HL-60 (cell line): ENCODE results near the gene NINJ1.
A peak's percentile ranks its signal among the peaks of the same experiment; 100 is the strongest.

ENCODE experiments used
- DNase-seq, 2 experiments: peaks; one replicate each; pipeline ENCODE4 v3.0.0-alpha.2; 2010 to 2020; ENCODE audit warnings: low read depth in 1 of 2, low spot score in 1 of 2
- H3K27ac ChIP-seq: fragments of 250-450 bp; sonication (Bioruptor Pico); replicated peaks from 2 replicates; pipeline ENCODE4 v1.5.1; 2020; ENCODE audit warnings: mild to moderate bottlenecking, moderate library complexity
- H3K27me3 ChIP-seq: fragments of 250-450 bp; sonication (Bioruptor Pico); 2 replicates; pipeline ENCODE4 v1.5.1; 2021; ENCODE audit warnings: mild to moderate bottlenecking, moderate library complexity; ENCODE audit not compliant: insufficient read depth, poor library complexity, severe bottlenecking
- H3K4me3 ChIP-seq: replicated peaks from 2 replicates; pipeline ENCODE4 v1.5.1; 2011; ENCODE audit warnings: mild to moderate bottlenecking, control low read depth, low read length; ENCODE audit not compliant: insufficient read depth
- GABPA ChIP-seq: IDR thresholded peaks from 2 replicates; pipeline ENCODE4 v1.6.1; 2012; ENCODE audit warnings: low read depth
- POLR2AphosphoS5 ChIP-seq: IDR thresholded peaks from 2 replicates; pipeline ENCODE4 v1.6.1; 2012; ENCODE audit warnings: low read depth
- SPI1 ChIP-seq: IDR thresholded peaks from 2 replicates; pipeline ENCODE4 v1.6.1; 2012; ENCODE audit warnings: low read depth, mild to moderate bottlenecking, borderline replicate concordance
- TF ChIP-seq, protein P1 (sequence below): IDR thresholded peaks from one replicate; pipeline ENCODE4 v1.5.1; 2011; ENCODE audit warnings: low read length, control low read depth, inconsistent platforms; ENCODE audit not compliant: insufficient read depth
- TF ChIP-seq, protein P2 (sequence below): IDR thresholded peaks from 2 replicates; pipeline ENCODE4 v1.6.1; 2012; ENCODE audit warnings: low read depth; ENCODE audit not compliant: insufficient replicate concordance

Gene NINJ1

DNA sequence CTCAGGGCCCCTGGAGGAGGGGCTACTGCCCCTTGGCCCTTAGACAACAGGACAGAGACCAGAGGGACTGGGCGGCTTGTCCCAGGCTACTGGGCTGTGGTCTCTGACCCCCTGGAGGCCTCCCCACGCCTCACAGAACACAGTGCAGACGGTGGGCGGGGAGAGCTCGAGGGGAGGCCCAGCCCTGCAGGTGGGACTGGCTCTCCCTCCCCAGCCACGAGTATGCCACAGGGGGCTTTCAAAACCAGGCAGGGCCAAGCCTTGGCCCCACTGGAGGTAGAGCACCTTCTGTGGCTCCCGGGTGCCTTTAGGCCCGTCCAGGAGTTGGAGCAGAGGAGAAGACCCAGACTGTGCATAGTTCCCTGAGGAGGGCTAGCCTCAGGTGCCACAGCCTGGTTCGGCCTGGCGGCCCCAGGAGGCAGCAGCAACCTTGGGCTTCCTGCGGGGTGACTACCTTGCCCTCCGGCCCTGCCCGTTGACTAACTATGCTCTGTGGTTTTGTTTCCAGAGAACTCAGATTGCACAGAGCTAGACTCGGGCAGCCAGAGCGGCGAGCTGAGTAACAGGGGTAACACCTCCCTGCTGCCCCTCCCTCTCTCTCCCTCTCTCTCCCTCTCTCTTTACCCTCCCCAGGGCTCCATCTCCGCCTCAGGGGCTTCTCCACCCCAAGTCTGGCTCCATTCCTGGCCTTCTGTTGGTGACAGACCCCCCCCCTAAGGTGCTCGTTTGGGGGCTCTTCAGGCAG lies 22.5 kb downstream of the NINJ1 start:
- DNase-seq = peak in 1 of 2 experiments; percentile 93
- no peak for TF ChIP-seq GABPA
- TF ChIP-seq, protein P1, sequence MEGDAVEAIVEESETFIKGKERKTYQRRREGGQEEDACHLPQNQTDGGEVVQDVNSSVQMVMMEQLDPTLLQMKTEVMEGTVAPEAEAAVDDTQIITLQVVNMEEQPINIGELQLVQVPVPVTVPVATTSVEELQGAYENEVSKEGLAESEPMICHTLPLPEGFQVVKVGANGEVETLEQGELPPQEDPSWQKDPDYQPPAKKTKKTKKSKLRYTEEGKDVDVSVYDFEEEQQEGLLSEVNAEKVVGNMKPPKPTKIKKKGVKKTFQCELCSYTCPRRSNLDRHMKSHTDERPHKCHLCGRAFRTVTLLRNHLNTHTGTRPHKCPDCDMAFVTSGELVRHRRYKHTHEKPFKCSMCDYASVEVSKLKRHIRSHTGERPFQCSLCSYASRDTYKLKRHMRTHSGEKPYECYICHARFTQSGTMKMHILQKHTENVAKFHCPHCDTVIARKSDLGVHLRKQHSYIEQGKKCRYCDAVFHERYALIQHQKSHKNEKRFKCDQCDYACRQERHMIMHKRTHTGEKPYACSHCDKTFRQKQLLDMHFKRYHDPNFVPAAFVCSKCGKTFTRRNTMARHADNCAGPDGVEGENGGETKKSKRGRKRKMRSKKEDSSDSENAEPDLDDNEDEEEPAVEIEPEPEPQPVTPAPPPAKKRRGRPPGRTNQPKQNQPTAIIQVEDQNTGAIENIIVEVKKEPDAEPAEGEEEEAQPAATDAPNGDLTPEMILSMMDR = no peak
- TF ChIP-seq POLR2AphosphoS5 = peak; percentile 48
- TF ChIP-seq SPI1 = no peak
- peak overlapping the region; percentile 81 for H3K27ac ChIP-seq
- H3K4me3 ChIP-seq = no peak overlapping the region
- H3K27me3 ChIP-seq = no peaks in the 10 kb centered on the region

DNA sequence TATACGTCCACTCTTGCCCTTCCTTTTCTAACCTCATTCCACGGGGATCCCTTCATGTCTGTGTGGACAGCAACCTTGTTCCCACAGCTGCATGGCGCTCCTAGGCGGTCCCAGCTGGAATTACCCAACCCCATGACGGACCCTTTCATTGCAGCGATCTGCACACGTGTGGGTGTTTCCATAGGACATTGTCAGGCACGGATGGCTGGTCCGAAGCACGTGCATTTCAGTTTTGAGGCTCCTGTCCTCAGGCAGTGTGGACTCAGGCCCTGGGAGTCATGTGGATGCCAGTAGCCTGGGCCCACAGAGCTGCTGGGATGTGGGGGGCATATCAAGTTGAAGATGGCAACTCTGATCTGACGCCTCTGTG lies 23.1 kb downstream of the NINJ1 start:
- Histone ChIP-seq H3K4me3 (no peak overlapping the region), H3K27ac (peak overlapping the region; percentile 81), H3K27me3 (no peaks in the 10 kb centered on the region)
- no peak for TF ChIP-seq SPI1
- no peak for TF ChIP-seq POLR2AphosphoS5
- TF ChIP-seq GABPA = no peak
- TF ChIP-seq, protein P1 = no peak
- TF ChIP-seq, protein P2, sequence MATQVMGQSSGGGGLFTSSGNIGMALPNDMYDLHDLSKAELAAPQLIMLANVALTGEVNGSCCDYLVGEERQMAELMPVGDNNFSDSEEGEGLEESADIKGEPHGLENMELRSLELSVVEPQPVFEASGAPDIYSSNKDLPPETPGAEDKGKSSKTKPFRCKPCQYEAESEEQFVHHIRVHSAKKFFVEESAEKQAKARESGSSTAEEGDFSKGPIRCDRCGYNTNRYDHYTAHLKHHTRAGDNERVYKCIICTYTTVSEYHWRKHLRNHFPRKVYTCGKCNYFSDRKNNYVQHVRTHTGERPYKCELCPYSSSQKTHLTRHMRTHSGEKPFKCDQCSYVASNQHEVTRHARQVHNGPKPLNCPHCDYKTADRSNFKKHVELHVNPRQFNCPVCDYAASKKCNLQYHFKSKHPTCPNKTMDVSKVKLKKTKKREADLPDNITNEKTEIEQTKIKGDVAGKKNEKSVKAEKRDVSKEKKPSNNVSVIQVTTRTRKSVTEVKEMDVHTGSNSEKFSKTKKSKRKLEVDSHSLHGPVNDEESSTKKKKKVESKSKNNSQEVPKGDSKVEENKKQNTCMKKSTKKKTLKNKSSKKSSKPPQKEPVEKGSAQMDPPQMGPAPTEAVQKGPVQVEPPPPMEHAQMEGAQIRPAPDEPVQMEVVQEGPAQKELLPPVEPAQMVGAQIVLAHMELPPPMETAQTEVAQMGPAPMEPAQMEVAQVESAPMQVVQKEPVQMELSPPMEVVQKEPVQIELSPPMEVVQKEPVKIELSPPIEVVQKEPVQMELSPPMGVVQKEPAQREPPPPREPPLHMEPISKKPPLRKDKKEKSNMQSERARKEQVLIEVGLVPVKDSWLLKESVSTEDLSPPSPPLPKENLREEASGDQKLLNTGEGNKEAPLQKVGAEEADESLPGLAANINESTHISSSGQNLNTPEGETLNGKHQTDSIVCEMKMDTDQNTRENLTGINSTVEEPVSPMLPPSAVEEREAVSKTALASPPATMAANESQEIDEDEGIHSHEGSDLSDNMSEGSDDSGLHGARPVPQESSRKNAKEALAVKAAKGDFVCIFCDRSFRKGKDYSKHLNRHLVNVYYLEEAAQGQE = no peak
- no peak for DNase-seq

DNA sequence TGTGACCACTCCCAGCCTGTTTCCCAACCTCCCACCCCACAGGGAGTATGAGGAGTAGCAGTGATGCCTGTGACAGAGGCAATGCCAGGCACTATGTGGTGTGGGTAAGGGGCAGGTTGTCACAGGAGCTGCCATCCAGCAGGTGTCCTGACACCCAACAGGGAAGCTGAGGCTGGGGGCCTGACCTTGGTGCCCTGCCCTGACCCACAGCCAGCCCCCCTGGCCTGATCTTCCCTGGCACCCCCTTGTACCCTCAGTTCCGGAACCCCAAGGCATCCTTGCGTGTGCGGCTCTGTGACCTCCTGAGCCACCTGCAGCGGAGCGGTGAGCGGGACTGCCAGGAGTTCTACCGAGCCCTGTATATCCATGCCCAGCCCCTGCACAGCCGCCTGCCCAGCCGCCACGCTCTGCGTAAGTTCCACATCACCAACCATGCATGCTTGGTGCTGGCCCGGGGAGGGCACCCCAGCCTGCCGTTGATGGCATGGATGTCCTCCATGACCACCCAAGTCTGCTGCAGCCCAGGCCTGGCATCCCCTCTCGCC lies 23.7 kb downstream of the NINJ1 start:
- TF ChIP-seq, protein P2 = no peak
- TF ChIP-seq, protein P1 = no peak
- no peak for TF ChIP-seq SPI1
- TF ChIP-seq POLR2AphosphoS5 = no peak
- TF ChIP-seq GABPA = no peak
- peak overlapping the region; percentile 81 for H3K27ac ChIP-seq
- H3K27me3 ChIP-seq = no peaks in the 10 kb centered on the region
- no peak for DNase-seq
- no peak overlapping the region for H3K4me3 ChIP-seq
